Stromal cell of bone marrow (primary cell): ENCODE results near the gene PEPD.
A peak's percentile ranks its signal among the peaks of the same experiment; 100 is the strongest.
"Not testable (repeated sequence)": the region's sequence is repeated elsewhere in the genome, so short reads cannot be mapped to it uniquely, and the experiment has no call there.

Source experiments
- DNase-seq: peaks from one replicate; pipeline ENCODE4 v3.0.0-alpha.2; 2012; ENCODE audit warnings: low read depth

Gene PEPD

GRCh38 chr19:33521480-33522370, at the start of gene PEPD:
Gene PEPD (minus strand): TSS chr19:33521791. CDS start chr19:33521760, 31 bp downstream.
- DNase-seq = peak; percentile 78

DNA sequence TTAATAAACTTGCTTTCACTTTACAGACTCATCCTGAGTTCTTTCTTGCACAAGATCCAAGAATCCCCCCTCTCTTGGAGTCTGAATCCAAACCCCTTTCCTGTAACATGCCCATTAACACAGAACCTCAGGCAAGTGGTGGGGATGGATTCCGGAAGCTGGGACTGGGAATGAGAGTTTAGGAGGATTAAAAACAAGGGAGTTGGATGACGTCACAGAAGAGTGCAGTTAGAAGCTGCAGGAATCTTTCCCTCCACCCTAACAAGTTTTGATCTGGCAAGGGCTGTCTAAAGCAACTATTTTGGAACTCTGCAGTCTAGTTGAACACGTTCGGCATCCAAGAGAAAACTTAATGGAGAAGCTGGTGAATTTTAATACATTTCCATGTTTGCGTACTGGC, 48.2 kb upstream of the PEPD start:
- DNase-seq = no peak

GRCh38 chr19:33568706-33569105, 47.1 kb upstream of the PEPD start:
- no peak for DNase-seq

- no peak for DNase-seq
Observed at GRCh38 chr19:33564836-33565338, 43.3 kb upstream of the PEPD start.

GRCh38 chr19:33562636-33563035, 41.0 kb upstream of the PEPD start:
- DNase-seq = no peak

GRCh38 chr19:33561666-33562065, 40.1 kb upstream of the PEPD start:
- DNase-seq = not testable (repeated sequence)

DNA sequence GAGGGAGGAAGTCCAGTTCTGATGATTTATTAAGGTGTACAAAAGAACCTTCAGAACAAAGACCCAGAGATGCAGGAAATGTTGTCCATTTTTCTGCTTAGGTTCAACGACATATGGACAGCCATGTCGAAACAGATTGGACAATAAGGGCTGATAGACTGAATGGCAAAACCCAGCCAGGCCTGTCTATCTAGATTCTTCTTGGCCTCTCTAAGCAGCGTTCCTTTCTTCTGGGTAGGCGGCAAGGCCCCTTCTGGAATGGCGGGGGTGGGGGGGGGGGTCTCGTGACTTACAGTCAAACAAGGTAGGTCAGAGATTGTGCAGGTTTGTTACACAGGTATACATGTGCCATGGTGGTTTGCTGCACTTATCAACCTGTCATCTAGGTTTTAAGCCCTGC, 39.7 kb upstream of the PEPD start:
- no peak for DNase-seq

- DNase-seq = no peak
Observed at GRCh38 chr19:33559996-33560395, 38.4 kb upstream of the PEPD start.

- DNase-seq = no peak
Observed at GRCh38 chr19:33558856-33559255, 37.3 kb upstream of the PEPD start.

- no peak for DNase-seq
Observed at GRCh38 chr19:33558151-33558550, 36.6 kb upstream of the PEPD start.

DNA sequence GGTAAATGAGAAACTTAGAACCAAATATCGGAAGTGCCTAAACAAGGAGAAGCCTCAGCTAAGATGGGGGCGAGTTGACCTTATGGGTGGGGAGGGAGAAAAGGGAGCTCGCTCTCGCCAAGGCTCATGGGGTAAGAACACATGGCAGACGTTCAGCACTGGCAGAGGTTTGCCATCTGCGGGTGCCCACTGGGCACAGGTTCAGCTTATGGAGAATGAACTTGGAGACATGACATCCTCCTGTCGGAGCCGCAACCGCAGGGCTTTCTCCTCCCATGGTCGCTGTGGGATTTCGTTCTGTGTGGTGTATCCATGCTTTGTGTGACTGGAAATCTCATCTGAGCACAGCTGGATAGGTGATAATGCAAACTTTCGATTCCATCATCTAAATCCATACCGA, 36.1 kb upstream of the PEPD start:
- DNase-seq = no peak

- no peak for DNase-seq
Observed at GRCh38 chr19:33557196-33557595, 35.6 kb upstream of the PEPD start.

DNA sequence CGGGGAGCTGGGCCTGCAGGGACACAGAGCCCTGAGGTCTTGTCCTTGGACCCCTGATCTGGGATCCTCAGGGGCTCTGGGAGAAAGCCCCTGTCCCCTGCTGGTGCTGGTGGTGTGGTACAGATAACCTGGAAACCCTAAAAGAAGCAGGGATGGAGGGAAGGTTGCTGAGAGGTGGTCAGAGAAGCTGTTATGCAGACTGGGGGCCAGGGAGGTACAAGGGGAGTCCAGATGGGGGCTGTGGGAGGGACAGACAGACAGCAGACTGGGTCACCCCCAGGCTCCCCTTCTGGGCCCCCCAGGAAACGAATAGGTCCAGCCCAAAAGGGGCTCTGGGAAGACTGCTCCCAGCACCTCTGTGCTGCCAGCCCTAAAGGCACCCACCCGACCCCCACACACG, 34.7 kb upstream of the PEPD start:
- no peak for DNase-seq

DNA sequence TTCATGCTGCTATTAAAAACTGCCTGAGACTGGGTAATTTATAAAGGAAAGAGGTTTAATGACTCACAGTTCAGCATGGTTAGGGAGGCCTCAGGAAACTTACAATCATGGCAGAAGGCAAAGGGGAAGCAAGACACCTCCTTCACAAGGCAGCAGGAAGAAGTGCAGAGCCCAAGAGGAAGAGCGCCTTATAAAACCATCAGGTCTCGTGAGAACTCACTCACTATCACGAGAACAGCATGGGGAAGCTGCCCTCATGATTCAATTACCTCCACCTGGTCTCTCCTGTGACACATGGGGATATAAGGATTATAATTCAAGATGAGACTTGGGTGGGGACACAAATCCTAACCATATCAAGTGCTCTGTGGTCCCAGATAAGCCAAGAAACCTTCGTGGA, 34.1 kb upstream of the PEPD start:
- not testable (repeated sequence) for DNase-seq

GRCh38 chr19:33554821-33555220, 33.2 kb upstream of the PEPD start:
- no peak for DNase-seq

DNA sequence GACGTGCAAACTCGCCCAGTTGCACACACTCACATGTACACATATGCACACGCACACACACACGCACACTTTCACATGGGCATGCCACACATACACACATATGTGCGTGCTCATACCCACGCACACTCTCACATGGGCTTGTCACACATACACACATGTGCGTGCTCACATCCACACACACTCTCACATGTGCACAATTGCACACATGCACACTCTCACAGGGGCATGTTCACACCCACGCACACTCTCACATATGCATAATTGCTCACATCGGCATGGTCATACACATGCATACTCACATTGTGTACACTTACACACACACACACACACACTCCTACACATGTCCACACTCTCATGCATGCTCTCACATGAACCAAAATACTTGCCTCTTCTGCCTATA, 32.8 kb upstream of the PEPD start:
- no peak for DNase-seq

- no peak for DNase-seq
Observed at GRCh38 chr19:33553530-33554310, 32.1 kb upstream of the PEPD start.

- no peak for DNase-seq
Observed at GRCh38 chr19:33552928-33553279, 31.3 kb upstream of the PEPD start.

- DNase-seq = no peak
Observed at GRCh38 chr19:33552191-33552927, 30.8 kb upstream of the PEPD start.

DNA sequence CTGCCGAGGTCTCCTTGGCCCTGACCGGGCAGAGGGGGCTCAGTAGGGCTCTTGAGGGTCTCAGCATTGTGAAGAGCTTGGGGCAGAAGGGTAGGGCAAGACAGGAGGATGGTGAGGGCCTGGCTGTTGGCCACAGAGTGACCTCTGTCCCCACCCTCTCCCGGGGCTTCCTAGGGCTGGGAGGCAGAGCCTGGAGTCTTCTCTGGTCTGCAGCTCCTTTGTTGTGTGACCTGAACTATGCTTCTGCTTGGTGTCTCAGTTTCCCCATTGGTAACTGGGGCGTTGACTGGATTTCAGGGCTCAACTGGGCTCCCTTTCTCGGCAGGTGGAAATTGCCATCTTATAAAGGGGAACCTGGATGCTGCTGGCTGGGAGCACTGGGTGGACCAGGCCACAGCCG, 30.1 kb upstream of the PEPD start:
- DNase-seq = no peak

- no peak for DNase-seq
Observed at GRCh38 chr19:33550768-33551167, 29.2 kb upstream of the PEPD start.

DNA sequence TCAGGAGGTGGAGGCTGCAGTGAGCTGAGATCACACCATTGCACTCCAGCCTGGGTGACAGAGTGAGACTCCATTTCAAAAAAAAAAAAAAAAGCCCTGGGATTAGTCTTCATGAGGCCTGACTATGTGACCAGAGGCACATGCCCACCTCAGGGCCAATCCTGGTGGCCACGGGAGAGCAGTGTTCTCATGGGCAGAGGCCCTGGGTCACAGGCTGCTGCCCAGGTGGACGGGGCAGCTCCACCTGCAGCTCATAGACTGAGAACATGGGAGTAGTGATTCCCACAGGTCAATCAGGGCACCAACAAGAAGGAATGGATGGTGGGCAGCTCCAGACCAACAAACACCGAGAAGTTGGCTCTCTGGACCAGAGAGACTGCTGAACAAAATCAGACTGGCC, 26.1 kb upstream of the PEPD start:
- no peak for DNase-seq
